GM21447 (cell line): Measurements from ENCODE around the gene PPP1R13B.

Experiments
- ATAC-seq: cut with Tn5 transposase; IDR thresholded peaks from one replicate; pipeline ENCODE4 v1.9.1; 2021; ENCODE audit not compliant: unreplicated experiment

The PPP1R13B gene

DNA sequence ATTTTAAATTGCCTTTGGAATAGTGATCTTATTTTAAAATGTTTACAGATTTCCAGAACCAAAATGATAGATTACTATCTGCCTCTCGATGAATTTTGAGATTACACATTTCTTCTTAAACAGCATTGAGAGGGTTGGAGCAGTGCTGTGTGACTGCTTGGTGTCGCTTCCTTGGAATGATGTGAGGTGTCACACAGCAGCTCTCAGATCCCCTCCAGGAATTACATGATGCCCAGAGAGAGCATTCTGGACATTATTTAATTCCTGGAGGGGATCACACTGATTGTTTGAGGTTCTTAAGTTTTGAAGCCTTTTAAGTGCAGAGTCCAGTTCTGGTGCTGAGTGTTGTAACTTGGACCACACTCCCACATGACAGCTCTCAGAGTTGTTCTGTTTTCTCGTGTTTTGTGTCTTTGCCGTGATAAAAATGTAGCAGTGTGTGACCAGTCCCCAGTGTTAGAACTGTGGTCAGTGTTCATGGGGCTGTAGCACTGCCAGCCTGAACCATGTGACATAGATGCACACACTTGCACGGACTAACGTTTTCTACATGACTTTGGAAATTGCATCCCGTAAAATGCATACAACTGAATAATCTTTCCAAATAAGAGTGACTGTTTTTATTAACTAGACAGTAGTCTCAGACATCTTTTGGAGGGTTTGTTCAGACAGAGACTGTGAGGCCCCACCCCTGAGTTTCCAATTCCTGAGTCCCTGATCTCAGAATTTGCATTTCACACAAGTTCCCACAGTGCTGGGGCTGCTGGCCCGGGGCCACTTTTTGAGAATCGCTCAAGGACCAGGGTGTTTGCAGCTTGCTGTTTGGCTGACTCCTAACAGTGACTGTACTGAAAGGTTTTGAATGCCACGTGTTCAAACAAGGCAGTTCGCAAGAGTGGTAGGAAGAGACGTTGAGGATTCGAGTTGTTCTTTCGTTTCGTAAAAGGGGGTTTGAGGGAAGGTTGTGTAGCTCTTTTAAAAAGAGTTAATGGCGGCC, 158.2 kb downstream of the PPP1R13B start:
- peak; percentile 57 for ATAC-seq

DNA sequence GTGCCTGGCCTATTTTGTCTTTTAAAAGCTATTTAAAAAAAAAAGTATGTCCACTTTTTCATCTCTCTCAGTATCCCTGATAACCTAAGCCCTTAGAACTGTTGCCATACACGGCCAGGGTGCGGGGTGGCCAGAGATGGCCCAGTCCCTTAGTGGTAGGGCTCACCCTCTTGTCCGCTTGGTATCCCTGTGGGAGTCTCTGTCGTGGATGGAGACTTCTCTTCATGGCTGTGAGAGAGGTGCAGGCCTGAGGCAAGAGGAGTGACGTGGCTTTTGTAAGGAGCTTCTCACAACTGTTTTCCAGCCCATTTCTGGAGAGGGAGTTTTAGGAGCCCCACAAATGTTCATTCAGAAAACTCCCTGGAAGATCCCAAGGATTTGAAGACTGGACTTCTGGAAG, 158.9 kb downstream of the PPP1R13B start:
- ATAC-seq = no peak

DNA sequence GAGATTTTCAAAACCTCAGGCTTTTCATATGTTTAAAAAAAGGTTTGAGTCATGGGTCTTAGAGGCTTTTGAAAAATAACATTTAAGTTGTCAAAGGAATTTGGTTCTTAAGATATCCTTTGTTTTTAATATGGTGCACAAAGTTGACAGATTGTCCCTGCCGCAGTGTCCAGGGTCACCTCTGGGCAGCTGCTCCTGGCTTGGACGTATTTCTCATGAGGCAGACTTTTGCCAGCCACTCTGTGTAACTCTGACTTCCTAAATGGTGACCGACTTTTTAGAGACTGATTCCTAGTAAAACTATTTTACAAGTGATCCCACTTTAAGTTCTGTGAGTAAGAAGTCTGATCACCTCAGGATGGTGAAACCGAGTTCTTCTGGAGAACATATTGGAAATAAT, 159.7 kb downstream of the PPP1R13B start:
- no peak for ATAC-seq

DNA sequence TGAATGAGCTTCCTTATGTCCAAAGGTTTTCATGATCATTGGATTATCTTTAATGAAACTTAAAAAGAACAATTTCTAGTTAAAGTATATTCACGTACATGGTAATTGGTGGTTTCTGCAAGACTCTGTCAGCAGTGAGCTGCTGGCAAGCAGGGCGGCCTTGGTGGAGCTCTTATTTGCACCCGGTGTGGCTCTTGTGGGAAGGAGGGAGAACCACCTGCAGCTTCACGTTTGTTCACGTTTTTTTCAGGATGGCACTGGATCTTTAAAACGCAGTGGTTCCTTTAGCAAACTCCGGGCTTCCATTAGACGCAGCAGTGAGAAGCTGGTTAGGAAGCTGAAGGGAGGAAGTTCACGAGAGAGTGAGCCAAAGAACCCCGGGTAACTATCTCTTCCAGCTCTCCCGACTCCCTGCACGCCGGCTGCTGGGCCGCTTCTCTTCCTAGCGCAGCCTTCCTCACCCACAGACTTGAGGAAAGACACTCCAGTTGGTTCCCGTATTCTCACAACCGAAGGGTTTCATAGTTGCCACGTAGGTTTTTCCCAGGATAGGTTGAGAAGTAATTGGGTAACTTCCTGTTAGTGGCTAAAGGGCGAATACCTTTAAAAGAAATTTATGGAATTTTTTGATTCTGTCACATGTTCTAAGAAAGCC, 160.4 kb downstream of the PPP1R13B start:
- ATAC-seq = no peak

DNA sequence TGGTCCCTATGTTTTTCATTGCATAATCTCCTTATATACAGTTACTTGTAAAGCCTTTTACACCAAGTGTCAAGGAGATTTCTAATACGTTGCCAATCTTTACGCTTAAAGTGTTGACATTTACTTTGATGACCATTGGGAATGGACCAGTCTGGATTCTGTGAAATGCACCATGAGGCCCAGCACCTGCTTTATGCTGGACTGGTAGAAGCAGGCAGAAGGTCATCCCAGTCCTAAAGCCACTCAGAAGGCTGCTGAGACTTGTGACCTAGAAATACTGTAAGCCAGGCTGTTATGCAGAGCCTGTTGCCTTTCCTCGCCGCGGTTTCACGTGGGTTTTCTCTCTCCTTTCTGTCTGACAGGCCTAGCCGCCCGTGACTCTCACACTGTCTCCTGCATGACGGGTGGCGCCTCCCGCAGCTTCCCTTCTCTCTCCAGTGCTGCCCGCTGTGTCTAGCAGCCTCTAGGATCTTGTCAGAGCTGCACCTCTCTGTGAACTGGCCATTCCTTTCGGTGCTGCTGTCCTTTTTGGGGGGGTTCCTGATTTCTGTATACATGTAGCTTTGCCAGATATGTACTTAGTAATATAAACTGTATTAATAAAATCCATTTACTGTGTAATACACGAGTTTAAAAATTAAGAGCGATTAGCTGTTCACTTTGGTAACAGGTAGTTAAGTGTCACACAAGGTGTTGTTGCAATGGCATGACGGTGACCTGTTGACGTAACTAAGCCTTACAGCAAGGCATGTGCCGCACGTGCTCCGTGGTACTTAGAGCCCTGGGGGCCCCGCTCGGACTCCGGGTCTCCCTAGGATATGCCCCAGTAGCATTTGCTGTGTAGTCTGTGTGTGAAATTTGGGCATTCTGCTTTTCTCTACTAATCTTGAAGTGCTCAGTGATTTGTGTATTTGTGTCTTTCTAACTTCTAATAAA, 161.8 kb downstream of the PPP1R13B start:
- no peak for ATAC-seq

DNA sequence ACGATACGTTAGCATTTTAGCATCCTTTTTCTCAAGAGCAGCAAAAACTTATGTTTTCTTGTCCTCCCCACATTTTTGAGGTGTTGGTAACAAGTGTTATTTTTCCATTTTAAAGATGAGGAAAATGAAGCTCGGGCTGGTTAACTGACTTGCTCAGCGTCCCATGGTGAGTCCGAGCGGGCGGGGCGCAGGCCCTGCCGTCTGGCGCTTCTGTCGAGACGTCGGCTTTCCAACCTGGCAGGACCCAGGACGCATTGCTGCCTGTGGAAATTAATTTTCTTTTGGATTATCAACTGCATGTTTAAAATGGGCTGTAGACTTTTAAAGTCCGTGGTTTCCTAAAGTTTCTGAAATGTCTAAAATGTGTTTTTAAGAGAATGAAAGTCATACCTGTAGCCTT, 162.5 kb downstream of the PPP1R13B start:
- ATAC-seq = no peak

DNA sequence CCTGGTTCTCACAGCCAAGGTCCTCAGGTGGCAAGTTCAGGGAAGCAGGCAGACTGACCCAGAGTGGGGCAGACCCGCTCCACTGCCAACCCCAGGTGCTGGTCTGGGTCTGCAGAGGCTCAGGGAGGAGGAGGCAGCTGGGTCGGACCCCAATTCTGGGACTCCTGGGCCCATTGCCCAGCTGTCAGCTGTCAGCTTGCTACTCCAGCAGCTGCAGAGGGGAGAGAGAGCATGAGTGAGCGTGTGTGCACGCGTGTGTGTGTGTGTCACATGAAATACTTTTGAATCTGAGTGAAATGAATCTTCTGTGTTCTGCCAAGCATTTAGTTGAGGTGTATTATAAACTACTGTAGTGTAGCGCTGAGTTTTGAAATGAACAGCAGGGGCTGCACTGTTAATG, 162.9 kb downstream of the PPP1R13B start:
- no peak for ATAC-seq
